Left lung (tissue), 10 donors: ENCODE measurements around the gene TSHZ2. TPM values are rescaled to one million over a fixed set of nuclear protein-coding genes. Genes with fewer than 3 reads are reported as not detected.

Experiments used
- ATAC-seq: fragments of 200-7000 bp; cut with Tn5 transposase; one replicate; pipeline ENCODE4 v1.9.1; 2020; ENCODE audit warnings: moderate library complexity
- DNase-seq, 4 donors: peaks; one replicate each; pipeline ENCODE4 v3.0.0-alpha.2; 2013 to 2020
- H3K27ac ChIP-seq, 2 donors: fragments of 200-600 bp; sonication (generic) in 1 of 2; one replicate each; pipeline versions ENCODE4 v1.5.0 to v1.8.0; 2020 to 2021
- H3K27me3 ChIP-seq, 2 donors: fragments of 200-600 bp; sonication (generic) in 1 of 2; one replicate each; pipeline versions ENCODE4 v1.5.0 to v1.8.0; 2020 to 2021
- H3K36me3 ChIP-seq, 2 donors: fragments of 200-600 bp; sonication (generic) in 1 of 2; one replicate each; pipeline versions ENCODE4 v1.5.0 to v1.8.0; 2020 to 2021
- H3K4me1 ChIP-seq, 2 donors: fragments of 200-600 bp; one replicate each; pipeline ENCODE4 v1.8.0; 2021
- H3K4me3 ChIP-seq, 2 donors: fragments of 200-600 bp; sonication (generic) in 1 of 2; one replicate each; pipeline versions ENCODE4 v1.5.0 to v1.8.0; 2020 to 2021; ENCODE audit warnings: mild to moderate bottlenecking in 1 of 2
- H3K9me3 ChIP-seq, 2 donors: fragments of 200-600 bp; sonication (generic) in 1 of 2; one replicate each; pipeline versions ENCODE4 v1.5.0 to v1.8.0; 2020 to 2021
- intact Hi-C, 2 donors: fragments of 100-400 bp; cut with DNase I; formaldehyde crosslinking; loops; one replicate each; pipeline versions ENCODE4 v1.11.2 to v1.14.2; 2022
- polyA plus RNA-seq, 6 donors: library from polyadenylated mRNA; unstranded; fragments of 120-200 nt; gene quantifications; one replicate each; pipeline ENCODE4 v1.2.1, GENCODE V29; 2013; ENCODE audit not compliant: insufficient read length in 6 of 6
- total RNA-seq, 2 donors: library from RNA; stranded (reverse); fragmentation: NEBNext Ultra II Directional; extraction: Animal tissue kit (Norgen Biotek cat#: 25700); gene quantifications; one replicate each; pipeline ENCODE4 v1.2.1, GENCODE V29; 2021
- TF ChIP-seq, protein P1 (sequence below), 2 donors: fragments of 200-600 bp; sonication (generic) in 1 of 2; IDR thresholded peaks; one replicate each; pipeline versions ENCODE4 v1.5.0 to v1.8.0; 2021; ENCODE audit warnings: antibody characterized with exemption in 2 of 2
- donor health status: DM: no; HTN: yes; CAD: no.
- donor health status: DM: no; HTN: no; CAD: no.

TSHZ2 gene
- total and polyA plus RNA-seq, 8 donors, result 7.6 to 20.7 (median 13.9) TPM

DNA sequence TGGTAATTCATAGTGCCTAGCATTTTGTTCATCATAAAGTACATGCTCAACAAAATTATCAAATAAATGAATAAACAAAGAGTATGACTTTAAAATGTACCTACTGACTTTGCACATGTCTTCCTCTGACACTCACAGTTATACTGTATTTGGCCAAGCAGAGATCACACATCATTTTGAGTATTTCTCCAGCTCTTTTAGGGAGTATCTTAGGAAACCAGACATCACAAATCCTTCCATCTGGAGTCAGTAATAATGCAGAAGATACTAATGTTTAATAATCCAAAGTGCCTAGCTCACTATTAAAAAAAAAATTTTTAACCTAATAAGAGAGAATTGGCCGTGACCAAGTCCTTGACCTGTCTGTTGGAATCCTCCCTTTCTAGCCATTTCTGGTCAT, 466.9 kb downstream of the TSHZ2 start:
- TF ChIP-seq, protein P1, sequence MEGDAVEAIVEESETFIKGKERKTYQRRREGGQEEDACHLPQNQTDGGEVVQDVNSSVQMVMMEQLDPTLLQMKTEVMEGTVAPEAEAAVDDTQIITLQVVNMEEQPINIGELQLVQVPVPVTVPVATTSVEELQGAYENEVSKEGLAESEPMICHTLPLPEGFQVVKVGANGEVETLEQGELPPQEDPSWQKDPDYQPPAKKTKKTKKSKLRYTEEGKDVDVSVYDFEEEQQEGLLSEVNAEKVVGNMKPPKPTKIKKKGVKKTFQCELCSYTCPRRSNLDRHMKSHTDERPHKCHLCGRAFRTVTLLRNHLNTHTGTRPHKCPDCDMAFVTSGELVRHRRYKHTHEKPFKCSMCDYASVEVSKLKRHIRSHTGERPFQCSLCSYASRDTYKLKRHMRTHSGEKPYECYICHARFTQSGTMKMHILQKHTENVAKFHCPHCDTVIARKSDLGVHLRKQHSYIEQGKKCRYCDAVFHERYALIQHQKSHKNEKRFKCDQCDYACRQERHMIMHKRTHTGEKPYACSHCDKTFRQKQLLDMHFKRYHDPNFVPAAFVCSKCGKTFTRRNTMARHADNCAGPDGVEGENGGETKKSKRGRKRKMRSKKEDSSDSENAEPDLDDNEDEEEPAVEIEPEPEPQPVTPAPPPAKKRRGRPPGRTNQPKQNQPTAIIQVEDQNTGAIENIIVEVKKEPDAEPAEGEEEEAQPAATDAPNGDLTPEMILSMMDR (IDR thresholded peaks at IDR 0.05), result no peak
- DNase-seq (peak in 1 of 4 donors; percentile 34), ATAC-seq (no peak)
- intact Hi-C loops, result no loop called here
- Histone ChIP-seq H3K27ac (no peak overlapping the region), H3K27me3 (no peaks in the 10 kb centered on the region), H3K9me3 (no peaks in the 10 kb centered on the region), H3K36me3 (no peaks in the 10 kb centered on the region), H3K4me1 (no peaks in the 10 kb centered on the region), H3K4me3 (no peak overlapping the region)

DNA sequence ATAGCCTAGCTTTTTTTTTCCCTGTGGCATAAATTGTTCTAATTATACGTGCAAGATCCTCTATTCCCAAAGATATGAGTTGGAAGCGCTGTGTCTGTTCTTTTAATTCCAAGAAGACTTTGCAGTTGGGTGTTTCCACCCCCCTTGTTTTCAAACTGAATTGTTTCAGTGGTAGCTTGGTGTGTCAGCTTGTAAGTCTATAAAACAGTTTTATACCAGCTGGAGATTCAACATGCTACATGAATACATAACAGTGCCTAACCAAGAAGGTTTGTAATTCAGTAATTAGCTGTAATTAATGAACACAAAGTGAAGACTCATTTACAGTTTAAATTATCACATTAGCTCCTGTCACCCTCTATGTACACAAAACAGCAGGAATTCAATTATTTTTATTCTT, 467.5 kb downstream of the TSHZ2 start:
- H3K27me3 ChIP-seq, result no peaks in the 10 kb centered on the region
- TF ChIP-seq, protein P1 (IDR thresholded peaks at IDR 0.05), result no peak
- DNase-seq (no peak), ATAC-seq (no peak)
- H3K27ac ChIP-seq, result no peak overlapping the region
- no peaks in the 10 kb centered on the region for H3K9me3 ChIP-seq
- H3K36me3 ChIP-seq, result no peaks in the 10 kb centered on the region
- no peak overlapping the region for H3K4me3 ChIP-seq
- intact Hi-C loops, result no loop called here
- no peaks in the 10 kb centered on the region for H3K4me1 ChIP-seq

DNA sequence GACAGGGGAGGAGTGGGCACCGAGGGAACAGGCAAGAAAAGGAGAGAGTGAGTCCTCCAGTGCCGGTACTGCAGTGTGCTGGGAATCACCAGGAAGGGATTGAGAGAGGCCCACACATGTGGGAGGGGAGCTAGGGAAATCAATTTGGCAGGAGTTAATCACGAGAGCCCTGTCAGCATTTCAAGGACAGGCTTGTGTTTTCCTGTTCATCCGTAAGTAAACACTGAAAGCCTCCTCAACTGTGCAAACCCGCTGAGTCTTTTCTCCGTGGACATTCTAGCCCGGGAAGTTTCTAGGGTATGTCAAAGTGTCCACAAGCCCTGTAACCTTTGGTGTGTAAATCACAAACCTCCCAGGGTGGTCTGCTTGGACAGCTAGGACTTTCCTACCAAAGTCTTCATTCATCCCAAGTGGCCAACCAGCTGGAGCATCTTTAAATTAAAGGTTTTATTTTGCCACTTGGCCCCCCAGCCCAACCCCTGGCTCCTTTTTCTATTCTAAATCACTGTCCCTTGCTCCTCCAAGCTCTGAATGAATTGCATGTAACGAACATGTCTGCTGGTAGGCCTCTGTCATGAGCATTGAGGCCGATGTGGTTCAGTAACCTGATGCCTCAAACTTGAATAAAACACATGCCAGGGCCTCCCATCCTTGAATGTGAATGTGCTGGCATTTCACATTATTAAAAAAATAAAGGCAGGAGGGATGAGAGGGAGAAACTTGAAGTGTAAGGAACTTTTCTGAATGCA, 472.4 kb downstream of the TSHZ2 start:
- H3K4me3 ChIP-seq, result no peak overlapping the region
- H3K9me3 ChIP-seq, result peaks cover 0 to 24% of the 10 kb centered on the region in 2 donors
- TF ChIP-seq, protein P1 (IDR thresholded peaks at IDR 0.05), result no peak
- H3K36me3 ChIP-seq, result no peaks in the 10 kb centered on the region
- H3K4me1 ChIP-seq, result no peaks in the 10 kb centered on the region
- no peak overlapping the region for H3K27ac ChIP-seq
- H3K27me3 ChIP-seq, result no peaks in the 10 kb centered on the region
- no peak for ATAC-seq
- DNase-seq, result peak in 1 of 4 donors; percentile 21
- intact Hi-C loops, result no loop called here

DNA sequence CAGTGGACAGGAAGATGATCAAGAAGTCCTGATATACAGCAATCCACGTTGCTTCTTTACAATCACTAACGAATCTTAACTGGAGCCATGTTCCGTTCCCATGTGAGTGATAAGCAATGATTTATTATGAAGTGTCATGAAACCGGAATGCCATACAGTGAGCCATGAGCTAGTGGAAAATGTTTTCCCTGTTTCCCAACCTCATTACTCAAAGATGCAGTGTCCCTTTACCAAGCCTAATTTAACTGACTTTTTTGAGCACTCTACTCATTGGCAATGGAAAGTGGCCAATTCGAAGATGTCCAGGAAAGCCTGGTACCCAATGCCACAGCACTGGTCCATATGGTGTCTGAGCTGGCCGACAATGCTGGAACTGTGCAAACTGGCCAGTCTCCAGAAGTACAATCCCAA, 473.2 kb downstream of the TSHZ2 start:
- intact Hi-C loops, result no loop called here

DNA sequence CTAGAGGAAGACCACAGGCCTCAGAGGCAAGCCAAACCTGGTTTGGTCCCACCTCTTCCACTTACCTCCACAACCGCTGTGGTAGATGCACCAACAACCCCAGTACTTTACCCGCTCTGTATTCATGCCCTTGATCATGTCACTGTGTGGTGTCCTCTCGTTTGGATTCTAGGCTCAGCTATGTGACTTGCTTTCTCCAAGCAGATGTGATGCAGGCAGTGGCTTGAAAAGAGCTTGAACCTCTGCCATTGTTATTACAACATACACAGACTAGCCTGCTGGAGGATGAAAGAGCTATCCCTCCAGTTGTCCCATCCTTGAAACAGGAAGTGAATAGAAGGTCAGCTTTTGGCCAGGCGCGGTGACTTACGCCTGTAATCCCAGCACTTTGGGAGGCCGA, 473.8 kb downstream of the TSHZ2 start:
- TF ChIP-seq, protein P1 (IDR thresholded peaks at IDR 0.05), result no peak
- DNase-seq (peak in 1 of 4 donors; percentile 21), ATAC-seq (no peak)
- intact Hi-C loops, result no loop called here
- no peaks in the 10 kb centered on the region for H3K4me1 ChIP-seq
- H3K36me3 ChIP-seq, result no peaks in the 10 kb centered on the region
- no peak overlapping the region for H3K4me3 ChIP-seq
- H3K9me3 ChIP-seq, result peaks cover 0 to 38% of the 10 kb centered on the region in 2 donors
- no peak overlapping the region for H3K27ac ChIP-seq
- no peaks in the 10 kb centered on the region for H3K27me3 ChIP-seq

More for the DNA sequence above, 473.2 kb downstream of the TSHZ2 start:
- peaks cover 0 to 32% of the 10 kb centered on the region in 2 donors for H3K9me3 ChIP-seq
- ATAC-seq, result no peak
- no peaks in the 10 kb centered on the region for H3K4me1 ChIP-seq
- peak in 1 of 4 donors; percentile 37 for DNase-seq
- no peaks in the 10 kb centered on the region for H3K36me3 ChIP-seq
- H3K27me3 ChIP-seq, result no peaks in the 10 kb centered on the region
- H3K4me3 ChIP-seq, result no peak overlapping the region
- no peak overlapping the region for H3K27ac ChIP-seq
- TF ChIP-seq, protein P1 (IDR thresholded peaks at IDR 0.05), result no peak
